Measurements from ENCODE around the gene PDE6B.

PDE6B gene

GRCh38 chr4:687971-688853, 62.8 kb downstream of the PDE6B start:
- Histone ChIP-seq H3K36me3 (ENCODE audit: low read length) (no peaks in the 10 kb centered on the region), H2AFZ (ENCODE audit: low read depth, low read length, severe bottlenecking) (no peak overlapping the region), H3K4me2 (ENCODE audit: low read depth, low read length, poor library complexity, severe bottlenecking) (no peak overlapping the region), H3K27me3 (ENCODE audit: low read length) (no peaks in the 10 kb centered on the region), H3K9me2 (replicated peaks; ENCODE audit: insufficient read depth, low read length) (no peaks in the 10 kb centered on the region), H3K27ac (ENCODE audit: low read depth, low read length) (no peak overlapping the region), H3K9me3 (ENCODE audit: insufficient read depth, low read length) (no peaks in the 10 kb centered on the region), H3K4me3 (ENCODE audit: insufficient read depth, low read length, poor library complexity, severe bottlenecking) (no peak overlapping the region), H3F3A (ENCODE audit: insufficient read depth) (no peaks in the 10 kb centered on the region), H4K20me1 (ENCODE audit: low read depth, low read length) (no peaks in the 10 kb centered on the region), H3K9ac (ENCODE audit: low read length) (no peak overlapping the region), H3K79me2 (ENCODE audit: insufficient read depth, low read length) (no peaks in the 10 kb centered on the region)
- TF ChIP-seq EZH2phosphoT487 (conservative IDR thresholded peaks at IDR 0.05; ENCODE audit: low read length) (no peak), CTCF (IDR thresholded peaks at IDR 0.05; ENCODE audit: insufficient read depth, low read length, poor library complexity, severe bottlenecking) (no peak)

- Histone ChIP-seq H3K27me3 (ENCODE audit: low read length) (no peaks in the 10 kb centered on the region), H3K36me3 (ENCODE audit: low read length) (no peaks in the 10 kb centered on the region), H3K9me3 (ENCODE audit: insufficient read depth, low read length) (no peaks in the 10 kb centered on the region), H3K79me2 (ENCODE audit: insufficient read depth, low read length) (no peaks in the 10 kb centered on the region), H3K4me3 (ENCODE audit: insufficient read depth, low read length, poor library complexity, severe bottlenecking) (no peak within 1 kb of the TSS), H3F3A (ENCODE audit: insufficient read depth) (no peaks in the 10 kb centered on the region), H4K20me1 (ENCODE audit: low read depth, low read length) (no peaks in the 10 kb centered on the region), H3K4me2 (ENCODE audit: low read depth, low read length, poor library complexity, severe bottlenecking) (no peak within 1 kb of the TSS), H3K9me2 (replicated peaks; ENCODE audit: insufficient read depth, low read length) (no peaks in the 10 kb centered on the region), H3K27ac (ENCODE audit: low read depth, low read length) (no peak within 1 kb of the TSS), H2AFZ (ENCODE audit: low read depth, low read length, severe bottlenecking) (no peak within 1 kb of the TSS), H3K9ac (ENCODE audit: low read length) (no peak within 1 kb of the TSS)
- TF ChIP-seq CTCF (IDR thresholded peaks at IDR 0.05; ENCODE audit: insufficient read depth, low read length, poor library complexity, severe bottlenecking) (no peak), EZH2phosphoT487 (conservative IDR thresholded peaks at IDR 0.05; ENCODE audit: low read length) (no peak)
Observed at GRCh38 chr4:688854-689681, 63.7 kb downstream of the PDE6B start, which contains the start of gene SLC49A3. SLC49A3 (minus strand) TSS chr4:689151; CDS start chr4:689127, 24 bp downstream.

GRCh38 chr4:689723-690122, 64.3 kb downstream of the PDE6B start:
- TF ChIP-seq CTCF (IDR thresholded peaks at IDR 0.05; ENCODE audit: insufficient read depth, low read length, poor library complexity, severe bottlenecking) (no peak), EZH2phosphoT487 (conservative IDR thresholded peaks at IDR 0.05; ENCODE audit: low read length) (no peak)
- Histone ChIP-seq H2AFZ (ENCODE audit: low read depth, low read length, severe bottlenecking) (no peak overlapping the region), H3K27ac (ENCODE audit: low read depth, low read length) (no peak overlapping the region)

More at GRCh38 chr4:689723-690122, 64.3 kb downstream of the PDE6B start:
- Histone ChIP-seq H3K9me2 (replicated peaks; ENCODE audit: insufficient read depth, low read length) (no peaks in the 10 kb centered on the region), H3K79me2 (ENCODE audit: insufficient read depth, low read length) (no peaks in the 10 kb centered on the region), H3K9ac (ENCODE audit: low read length) (no peak overlapping the region), H3K4me3 (ENCODE audit: insufficient read depth, low read length, poor library complexity, severe bottlenecking) (no peak overlapping the region), H3K36me3 (ENCODE audit: low read length) (no peaks in the 10 kb centered on the region), H3K27me3 (ENCODE audit: low read length) (no peaks in the 10 kb centered on the region), H3F3A (ENCODE audit: insufficient read depth) (no peaks in the 10 kb centered on the region), H3K9me3 (ENCODE audit: insufficient read depth, low read length) (no peaks in the 10 kb centered on the region), H4K20me1 (ENCODE audit: low read depth, low read length) (no peaks in the 10 kb centered on the region), H3K4me2 (ENCODE audit: low read depth, low read length, poor library complexity, severe bottlenecking) (no peak overlapping the region)
